GM12872 (cell line): ENCODE measurements around the gene FNDC3B.

ENCODE experiments used
- CTCF ChIP-seq: IDR thresholded peaks from 3 replicates; pipeline ENCODE4 v1.5.1; 2011; ENCODE audit warnings: low read depth, mild to moderate bottlenecking, low read length, moderate library complexity; ENCODE audit not compliant: insufficient read depth

Gene FNDC3B

GRCh38 chr3:172067837-172068440, 28.6 kb downstream of the FNDC3B start:
- TF ChIP-seq CTCF = no peak

GRCh38 chr3:172068977-172069376, 29.6 kb downstream of the FNDC3B start:
- TF ChIP-seq CTCF = no peak

GRCh38 chr3:172069478-172069877, 30.1 kb downstream of the FNDC3B start:
- no peak for TF ChIP-seq CTCF

GRCh38 chr3:172070269-172070668, 30.9 kb downstream of the FNDC3B start:
- TF ChIP-seq CTCF = no peak

GRCh38 chr3:172070802-172071201, 31.4 kb downstream of the FNDC3B start:
- TF ChIP-seq CTCF = no peak

GRCh38 chr3:172071780-172072330, 32.5 kb downstream of the FNDC3B start:
- TF ChIP-seq CTCF = no peak

GRCh38 chr3:172072543-172072942, 33.2 kb downstream of the FNDC3B start:
- TF ChIP-seq CTCF = no peak
